CD4-positive, alpha-beta T cell treated with Interleukin-4 for 1 hour (primary cell): Measurements from ENCODE around the gene MTX2.
"Not testable (repeated sequence)": the region's sequence is repeated elsewhere in the genome, so short reads cannot be mapped to it uniquely, and the experiment has no call there.

ENCODE experiments used
- DNase-seq, 2 donors: peaks; one replicate each; pipeline ENCODE4 v3.0.0-alpha.2; 2020 to 2022

MTX2 gene

GRCh38 chr2:176291335-176291734 is 22.1 kb downstream of the MTX2 start:
- no peak for DNase-seq

DNA sequence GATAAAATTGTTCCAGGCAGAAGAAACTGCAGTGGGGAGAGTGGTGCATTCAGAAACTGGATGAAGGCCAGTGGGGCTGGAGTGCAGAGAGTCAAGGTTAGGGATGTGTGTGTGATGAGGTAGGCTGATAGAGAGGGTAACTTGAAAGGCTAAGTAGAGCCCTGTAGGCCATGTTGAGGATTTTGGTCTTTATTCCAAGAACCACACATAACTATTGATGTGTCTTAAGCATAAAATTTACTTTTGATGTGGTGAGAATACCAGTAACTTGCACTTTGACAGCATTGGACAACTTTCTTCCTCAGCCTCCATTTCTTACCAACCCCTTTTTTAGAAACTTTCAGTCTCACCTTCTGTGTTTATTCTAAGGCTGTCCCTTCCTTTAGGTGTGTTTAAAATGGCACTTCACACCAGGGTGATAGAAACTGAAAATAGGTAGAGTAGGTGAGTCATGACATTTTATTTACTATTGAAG is 22.6 kb downstream of the MTX2 start:
- DNase-seq = no peak

DNA sequence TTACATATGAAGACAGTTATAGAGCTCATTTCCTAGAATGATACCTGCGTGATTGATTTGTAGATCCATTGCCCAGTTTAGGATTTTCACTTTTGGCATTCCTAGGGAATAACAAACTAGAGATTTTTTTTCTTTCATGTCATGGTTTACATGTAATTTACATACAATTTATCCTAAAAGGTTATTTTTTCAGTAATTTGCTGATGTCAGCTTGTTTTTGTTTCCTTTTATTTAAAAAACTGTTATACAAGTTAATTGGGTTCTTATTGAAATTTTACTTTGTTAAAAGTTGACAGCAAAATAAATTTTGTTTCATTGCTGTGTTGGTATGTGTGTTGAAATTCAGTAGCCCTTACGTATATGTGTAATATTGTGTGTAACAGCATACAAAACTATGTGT is 23.4 kb downstream of the MTX2 start:
- no peak for DNase-seq

- no peak for DNase-seq
Observed at GRCh38 chr2:176293334-176293733, 24.1 kb downstream of the MTX2 start.

GRCh38 chr2:176297067-176297466 is 27.8 kb downstream of the MTX2 start:
- DNase-seq = no peak

- no peak for DNase-seq
Observed at GRCh38 chr2:176297737-176298136, 28.5 kb downstream of the MTX2 start.

DNA sequence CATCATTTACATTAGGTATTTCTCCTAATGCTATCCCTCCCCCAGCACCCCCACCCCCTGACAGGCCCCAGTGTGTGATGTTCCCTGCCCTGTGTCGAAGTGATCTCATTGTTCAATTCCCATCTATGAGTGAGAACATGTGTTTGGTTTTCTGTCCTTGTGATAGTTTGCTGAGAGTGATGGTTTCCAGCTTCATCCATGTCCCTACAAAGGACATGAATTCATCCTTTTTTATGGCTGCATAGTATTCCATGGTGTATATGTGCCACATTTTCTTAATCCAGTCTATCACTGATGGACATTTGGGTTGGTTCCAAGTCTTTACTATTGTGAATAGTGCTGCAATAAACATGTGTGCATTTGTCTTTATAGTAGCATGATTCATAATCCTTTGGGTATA is 36.8 kb downstream of the MTX2 start:
- DNase-seq = not testable (repeated sequence)

DNA sequence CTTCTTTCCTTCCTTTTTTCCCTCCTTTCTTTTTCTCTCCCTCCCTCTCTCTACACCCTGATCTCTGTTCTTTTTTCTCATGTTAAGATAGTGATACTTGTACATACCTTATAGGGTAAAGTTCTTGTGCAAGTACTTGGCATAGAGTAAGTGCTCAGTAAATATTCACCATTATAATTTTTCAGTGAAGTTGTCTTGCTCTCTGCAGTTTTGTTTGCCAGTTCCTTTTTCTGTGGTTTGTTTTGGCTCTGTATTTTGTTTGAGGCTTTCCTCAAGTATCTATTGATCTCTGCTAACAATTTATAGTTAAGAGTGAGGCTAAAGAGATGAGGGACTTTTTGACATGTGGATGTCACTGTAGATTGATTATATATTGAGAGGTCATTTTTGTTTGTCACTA is 48.0 kb downstream of the MTX2 start:
- DNase-seq = no peak

- no peak for DNase-seq
Observed at GRCh38 chr2:176317623-176318065, 48.4 kb downstream of the MTX2 start.

GRCh38 chr2:176321916-176322315 is 52.7 kb downstream of the MTX2 start:
- DNase-seq = no peak

DNA sequence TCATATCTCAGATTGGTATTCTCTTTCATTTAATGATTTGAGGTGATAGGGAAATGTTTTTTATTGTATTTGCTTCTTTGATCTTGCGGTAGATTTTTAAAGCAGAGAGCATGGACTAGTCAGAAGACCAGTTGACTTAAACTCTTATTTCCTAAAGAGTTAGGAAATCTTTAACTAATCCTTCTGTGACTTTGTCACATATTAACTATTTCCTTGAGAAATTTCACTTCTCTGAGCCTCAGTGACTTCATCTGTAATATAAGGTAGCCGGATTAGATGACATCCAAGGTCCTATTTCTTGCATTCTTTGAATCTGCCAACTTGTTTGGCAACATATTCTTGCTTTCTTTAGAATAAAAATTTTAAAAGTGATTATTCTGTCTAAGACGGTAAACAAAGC is 55.6 kb downstream of the MTX2 start:
- DNase-seq = no peak

- no peak for DNase-seq
Observed at GRCh38 chr2:176325732-176326131, 56.5 kb downstream of the MTX2 start.

- no peak for DNase-seq
Observed at GRCh38 chr2:176328149-176328548, 58.9 kb downstream of the MTX2 start.

DNA sequence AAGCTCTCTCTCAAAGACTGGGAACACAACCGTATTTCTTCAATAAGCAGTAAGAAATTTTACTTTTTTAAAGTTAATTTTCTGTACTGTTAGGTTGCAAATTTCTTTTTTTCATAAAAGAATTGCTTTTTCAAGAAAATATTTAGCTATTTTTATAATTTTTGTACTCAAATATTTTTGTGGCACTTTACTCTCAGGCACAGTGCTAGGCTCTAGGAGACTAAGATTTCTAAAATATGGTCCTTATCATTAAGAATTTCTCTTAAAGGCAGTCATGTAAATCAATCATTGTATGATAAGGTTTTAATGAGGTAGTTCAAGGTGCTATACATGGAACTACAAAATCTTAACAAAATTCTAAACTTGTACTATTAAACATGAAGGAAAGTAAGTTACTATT is 61.4 kb downstream of the MTX2 start:
- DNase-seq = no peak

GRCh38 chr2:176331646-176332045 is 62.4 kb downstream of the MTX2 start:
- DNase-seq = no peak

DNA sequence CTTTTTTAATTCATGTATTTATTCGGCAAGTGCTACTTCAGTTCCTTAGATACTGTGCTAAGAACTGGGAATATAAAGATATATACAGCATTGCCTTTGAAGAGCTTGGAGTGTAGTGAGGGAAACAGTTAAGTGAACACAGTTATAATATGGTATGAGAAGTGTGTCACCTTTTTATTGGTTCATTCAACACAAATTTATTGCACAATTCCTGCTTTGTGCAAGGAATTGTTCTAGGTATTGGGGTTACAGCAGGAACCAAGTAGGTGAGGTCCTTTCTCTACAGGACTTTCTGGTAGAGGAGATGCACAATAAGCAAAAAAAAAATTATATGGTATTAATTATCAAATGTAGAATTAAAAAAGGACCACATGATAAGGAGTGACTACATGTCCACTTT is 65.5 kb downstream of the MTX2 start:
- DNase-seq = no peak

DNA sequence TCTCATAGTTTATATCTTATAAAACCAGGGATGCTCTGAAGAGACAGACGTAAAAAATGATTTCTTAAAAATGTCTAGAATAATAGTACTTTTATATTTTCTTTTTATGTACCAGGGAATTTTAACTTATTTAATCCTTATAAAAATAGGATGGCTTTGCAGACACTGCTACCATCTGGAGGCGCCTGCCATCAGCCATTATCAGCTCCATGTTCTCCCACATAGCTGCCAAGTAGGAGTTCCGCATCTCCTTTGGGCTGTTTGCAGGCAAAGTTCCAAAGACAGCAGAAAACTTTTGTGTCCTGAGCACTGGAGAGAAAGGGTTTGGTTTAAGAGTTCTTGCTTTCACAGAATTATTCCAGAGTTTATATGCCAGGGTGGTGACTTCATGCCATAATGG is 69.2 kb downstream of the MTX2 start:
- DNase-seq = no peak

GRCh38 chr2:176339208-176339607 is 70.0 kb downstream of the MTX2 start:
- no peak for DNase-seq

DNA sequence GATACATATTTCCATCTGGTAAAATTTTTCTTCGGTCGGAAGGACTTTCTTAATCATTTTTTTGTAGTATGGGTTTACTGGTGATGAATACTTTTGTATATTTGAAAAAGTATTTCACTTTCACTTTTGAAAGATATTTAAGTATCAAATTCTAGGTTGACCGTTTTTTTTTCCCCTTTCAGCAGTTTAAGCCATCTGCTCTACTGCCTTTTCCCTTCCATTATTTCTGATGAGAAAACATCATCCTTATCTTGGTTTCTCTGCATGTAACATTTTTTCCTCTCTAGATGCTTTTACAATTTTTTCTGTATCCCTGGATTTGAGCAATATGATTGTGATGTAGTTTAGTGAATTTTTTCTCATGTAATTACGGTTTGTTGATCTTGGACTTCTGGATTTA is 87.0 kb downstream of the MTX2 start:
- no peak for DNase-seq

DNA sequence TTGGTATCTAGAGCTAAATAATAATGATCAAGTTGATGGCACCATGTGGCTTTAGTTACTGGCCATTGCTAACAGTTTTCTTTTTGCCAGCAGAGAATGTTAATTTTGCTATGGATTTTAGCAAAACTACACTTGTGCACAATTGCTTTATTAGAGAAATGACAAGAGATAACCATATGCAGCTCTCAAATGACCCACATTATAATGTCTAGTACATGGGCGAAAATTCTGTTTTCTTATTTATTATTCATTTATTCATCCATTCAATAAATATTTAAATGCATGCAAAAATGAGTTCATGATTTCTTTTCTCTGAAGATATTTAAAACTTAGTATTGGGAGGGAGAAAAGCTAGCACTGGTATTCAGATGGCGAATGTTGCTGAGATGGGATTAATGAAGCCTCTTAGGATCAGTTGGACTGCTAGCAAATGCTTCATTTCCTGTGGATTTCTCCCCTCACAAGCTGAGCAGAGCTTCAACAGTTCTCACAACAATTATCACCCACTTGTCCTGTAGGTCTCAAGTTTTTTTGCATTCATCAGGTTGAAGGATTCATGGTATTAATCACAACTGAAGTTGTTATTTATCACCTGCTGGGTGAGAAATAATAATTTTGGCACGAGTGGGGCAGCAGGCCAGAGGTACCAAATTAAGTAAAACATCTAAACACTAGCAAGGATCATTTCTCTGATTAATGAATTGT is 95.2 kb downstream of the MTX2 start:
- no peak for DNase-seq

GRCh38 chr2:176368349-176368748 is 99.1 kb downstream of the MTX2 start:
- no peak for DNase-seq

DNA sequence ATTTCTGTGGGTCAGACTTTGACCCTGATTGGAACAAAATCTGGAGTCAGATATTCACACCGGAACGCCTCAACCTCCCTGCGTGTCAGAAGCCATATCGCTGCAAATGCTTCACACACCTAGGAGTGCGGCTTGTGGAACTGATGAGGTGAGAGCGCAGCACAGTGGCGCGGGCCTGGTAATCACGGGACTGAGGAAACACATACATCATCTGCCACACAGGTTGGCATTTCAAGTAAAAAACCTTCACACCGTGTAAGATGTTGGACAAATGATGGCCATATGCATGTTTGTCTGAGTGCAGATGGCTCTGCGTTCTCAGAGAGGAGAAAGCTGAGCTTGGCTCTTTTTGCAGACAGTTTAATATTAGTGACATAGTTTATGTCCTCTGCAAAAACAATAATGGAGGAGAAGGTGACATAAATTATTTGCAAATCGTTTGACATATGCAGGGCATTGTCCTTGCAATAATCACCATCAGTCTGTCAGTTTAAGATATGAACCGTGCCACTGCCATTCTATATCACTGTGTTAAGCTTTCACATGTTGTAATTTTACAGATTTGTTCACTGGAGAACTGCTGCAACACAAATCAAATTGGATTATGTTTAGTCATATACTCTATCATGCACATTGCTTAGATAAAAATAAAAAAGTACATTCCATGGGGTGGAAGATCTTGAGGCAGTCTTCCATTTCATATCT is 101.4 kb downstream of the MTX2 start:
- DNase-seq = no peak

DNA sequence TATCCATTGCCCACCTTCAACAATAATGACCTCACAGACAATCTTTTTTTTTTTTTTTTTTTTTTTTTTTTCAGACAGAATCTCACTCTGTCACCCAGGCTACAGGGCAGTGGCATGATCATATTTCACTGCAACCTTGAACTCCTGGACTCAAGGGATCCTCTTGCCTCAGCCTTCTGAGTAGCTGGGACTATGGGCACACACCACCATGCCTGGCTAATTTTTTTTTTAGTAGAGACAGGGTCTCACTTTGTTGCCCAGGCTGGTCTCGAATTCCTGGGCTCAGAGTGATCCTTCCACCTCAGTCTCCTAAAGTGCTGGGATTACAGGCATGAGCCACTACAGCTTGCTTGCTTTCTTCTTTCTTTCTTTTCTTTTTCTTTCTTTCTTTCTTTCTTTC is 103.9 kb downstream of the MTX2 start:
- DNase-seq = not testable (repeated sequence)

DNA sequence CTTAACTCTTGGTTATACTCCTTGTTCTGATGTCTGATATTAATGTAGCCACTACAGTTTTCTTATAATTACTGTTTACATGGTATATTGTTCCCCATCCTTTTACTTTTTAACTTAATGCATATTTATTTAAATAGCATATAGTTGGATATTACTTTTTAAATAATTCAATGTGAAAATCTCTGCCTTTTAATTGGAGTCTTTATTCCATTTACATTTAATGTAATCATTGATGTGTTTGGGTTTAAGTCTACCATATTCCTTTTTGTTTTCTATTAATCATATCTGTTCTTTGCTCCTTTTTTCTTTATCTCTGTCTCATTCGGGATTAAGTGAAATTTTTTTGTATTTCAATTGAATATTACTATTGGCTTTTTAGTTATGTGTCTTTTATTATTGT is 109.1 kb downstream of the MTX2 start:
- DNase-seq = no peak

GRCh38 chr2:176380341-176380740 is 111.1 kb downstream of the MTX2 start:
- no peak for DNase-seq
